ENCODE measurements around the gene MALRD1. TPM values are rescaled to one million over a fixed set of nuclear protein-coding genes. Genes with fewer than 3 reads are reported as not detected.

The MALRD1 gene
- total RNA-seq, 1 experiment from 2014 or later = not detected

GRCh38 chr10:19640566-19641263, 592.1 kb downstream of the MALRD1 start:
- POLR2A ChIA-PET = no interaction called here
- CTCF ChIA-PET = interaction anchor here (0.6 kb wide), 1 partner anchor 189 kb away, joined by 3 read pairs; no protein-coding TSS in a partner anchor
- H3K4me3 Mint-ChIP-seq (ENCODE audit: unreplicated experiment) = no peak overlapping the region
- H3K9me3 Mint-ChIP-seq (ENCODE audit: unreplicated experiment) = no peaks in the 10 kb centered on the region
- H3K27me3 Mint-ChIP-seq (ENCODE audit: insufficient read depth, unreplicated experiment) = no peaks in the 10 kb centered on the region
- H3K4me1 Mint-ChIP-seq (ENCODE audit: insufficient read depth, unreplicated experiment) = peaks cover 25% of the 10 kb centered on the region
- no peak for TF ChIP-seq CTCF (IDR thresholded peaks at IDR 0.05; ENCODE audit: unreplicated experiment)
- no peak overlapping the region for H3K27ac Mint-ChIP-seq (ENCODE audit: low read depth, unreplicated experiment)
- intact Hi-C loops (cut with micrococcal nuclease) = no loop called here
- BruUV-seq (replicated peaks) = no TSS peak
- DNase-seq (ENCODE audit: unreplicated experiment) = no peak
- no peaks in the 10 kb centered on the region for H3K36me3 Mint-ChIP-seq (ENCODE audit: insufficient read depth, unreplicated experiment)

- H3K4me1 Mint-ChIP-seq (ENCODE audit: insufficient read depth, unreplicated experiment) = peaks cover 24% of the 10 kb centered on the region
- CTCF ChIA-PET = no interaction called here
- no peak for TF ChIP-seq CTCF (IDR thresholded peaks at IDR 0.05; ENCODE audit: unreplicated experiment)
- no peaks in the 10 kb centered on the region for H3K36me3 Mint-ChIP-seq (ENCODE audit: insufficient read depth, unreplicated experiment)
- no peaks in the 10 kb centered on the region for H3K9me3 Mint-ChIP-seq (ENCODE audit: unreplicated experiment)
- no TSS peak for BruUV-seq (replicated peaks)
- POLR2A ChIA-PET = interaction anchor here (0.6 to 1.0 kb wide), 2 partner anchors 13 to 101 kb away, joined by 3 read pairs; no protein-coding TSS in a partner anchor
- intact Hi-C loops (cut with micrococcal nuclease) = no loop called here
- peak; percentile 58 for DNase-seq (ENCODE audit: unreplicated experiment)
- no peaks in the 10 kb centered on the region for H3K27me3 Mint-ChIP-seq (ENCODE audit: insufficient read depth, unreplicated experiment)
- no peak overlapping the region for H3K4me3 Mint-ChIP-seq (ENCODE audit: unreplicated experiment)
- peak overlapping the region; percentile 63 for H3K27ac Mint-ChIP-seq (ENCODE audit: low read depth, unreplicated experiment)
Observed at GRCh38 chr10:19651549-19651948, 602.9 kb downstream of the MALRD1 start.

GRCh38 chr10:19652750-19653149, 604.1 kb downstream of the MALRD1 start:
- CTCF ChIA-PET = interaction anchor here (0.6 to 0.7 kb wide), 2 partner anchors 44 to 706 kb away, joined by 3 to 4 read pairs; no protein-coding TSS in a partner anchor

More at GRCh38 chr10:19652750-19653149, 604.1 kb downstream of the MALRD1 start:
- H3K27ac Mint-ChIP-seq (ENCODE audit: low read depth, unreplicated experiment) = no peak overlapping the region
- H3K4me1 Mint-ChIP-seq (ENCODE audit: insufficient read depth, unreplicated experiment) = peaks cover 29% of the 10 kb centered on the region
- no peak for TF ChIP-seq CTCF (IDR thresholded peaks at IDR 0.05; ENCODE audit: unreplicated experiment)
- POLR2A ChIA-PET = interaction anchor here (0.9 to 2.6 kb wide), 2 partner anchors 14 to 19 kb away, joined by 3 to 11 read pairs; no protein-coding TSS in a partner anchor
- H3K27me3 Mint-ChIP-seq (ENCODE audit: insufficient read depth, unreplicated experiment) = no peaks in the 10 kb centered on the region
- no peak overlapping the region for H3K4me3 Mint-ChIP-seq (ENCODE audit: unreplicated experiment)
- no peaks in the 10 kb centered on the region for H3K36me3 Mint-ChIP-seq (ENCODE audit: insufficient read depth, unreplicated experiment)
- no peak for DNase-seq (ENCODE audit: unreplicated experiment)
- no TSS peak for BruUV-seq (replicated peaks)
- intact Hi-C loops (cut with micrococcal nuclease) = no loop called here
- no peaks in the 10 kb centered on the region for H3K9me3 Mint-ChIP-seq (ENCODE audit: unreplicated experiment)

All from MCF 10A (cell line).